HuH-7.5 (cell line): ENCODE data around the gene SPATA33.
A peak's percentile ranks its signal among the peaks of the same experiment; 100 is the strongest.
"Not testable (repeated sequence)": the region's sequence is repeated elsewhere in the genome, so short reads cannot be mapped to it uniquely, and the experiment has no call there.

Experiments
- DNase-seq: peaks from one replicate; pipeline ENCODE4 v3.0.0; 2011; ENCODE audit warnings: low spot score

The SPATA33 gene

DNA sequence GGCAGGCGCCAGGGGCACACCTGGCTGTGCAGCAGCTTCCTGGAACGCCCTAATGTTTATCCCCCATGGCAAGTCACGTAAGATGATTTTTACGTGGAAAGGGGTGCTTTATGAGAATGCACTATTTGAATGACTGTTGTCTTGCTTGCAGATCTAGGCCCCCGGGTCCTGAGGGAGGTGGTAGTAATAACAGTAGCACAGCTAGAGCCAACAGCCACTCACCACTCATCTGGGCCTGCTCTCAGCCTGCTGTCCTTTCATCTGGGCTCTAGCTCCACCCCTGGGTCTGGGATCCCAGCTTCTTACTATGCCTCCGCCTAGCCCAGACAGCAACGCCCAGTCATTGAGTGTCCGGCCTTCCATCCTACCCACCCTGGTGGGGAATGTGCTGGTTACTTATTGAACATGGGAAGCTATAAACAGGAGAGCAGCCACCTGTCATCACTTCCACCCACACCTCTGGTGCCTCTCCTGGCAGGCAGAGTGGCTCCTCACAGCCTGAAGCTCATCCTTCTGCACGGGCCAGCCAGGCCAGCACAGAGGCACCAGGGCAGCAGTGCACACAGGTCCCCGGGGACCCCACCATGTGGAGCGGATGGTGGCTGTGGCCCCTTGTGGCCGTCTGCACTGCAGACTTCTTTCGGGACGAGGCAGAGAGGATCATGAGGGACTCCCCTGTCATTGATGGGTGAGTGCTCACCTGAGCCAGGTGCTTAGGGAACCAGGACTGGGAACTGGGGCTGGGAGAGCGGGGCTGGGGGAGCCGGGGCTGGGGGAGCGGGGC lies 27.6 kb upstream of the SPATA33 start:
- DNase-seq, result no peak

DNA sequence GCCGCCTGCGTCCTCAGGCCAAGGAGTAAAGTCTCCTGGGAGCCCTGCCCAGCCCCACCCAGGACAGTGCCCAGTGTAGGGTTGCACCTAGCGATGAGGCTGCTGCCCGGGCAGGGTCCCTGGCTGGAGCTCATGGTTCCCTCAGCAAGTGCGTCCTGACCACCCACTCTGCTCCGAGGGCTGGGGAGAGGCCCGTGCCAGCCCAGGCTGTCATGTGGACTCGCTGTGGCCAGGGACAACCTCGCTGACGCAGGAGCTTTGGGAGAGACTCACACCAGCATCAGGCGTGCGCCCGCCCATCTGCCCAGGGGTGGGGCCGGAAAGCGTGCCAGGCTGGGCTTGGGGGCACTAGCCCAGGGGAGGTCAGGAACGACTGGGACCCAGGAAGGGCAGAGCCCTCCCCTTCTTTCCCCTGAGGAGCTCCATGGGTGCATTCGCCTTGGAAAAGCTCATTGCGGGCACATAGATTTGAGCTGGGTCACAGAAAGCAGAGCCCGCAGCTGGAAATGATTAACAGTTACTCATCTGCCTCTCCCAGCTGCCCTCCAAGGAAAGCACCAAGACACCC lies 24.5 kb upstream of the SPATA33 start:
- no peak for DNase-seq

DNA sequence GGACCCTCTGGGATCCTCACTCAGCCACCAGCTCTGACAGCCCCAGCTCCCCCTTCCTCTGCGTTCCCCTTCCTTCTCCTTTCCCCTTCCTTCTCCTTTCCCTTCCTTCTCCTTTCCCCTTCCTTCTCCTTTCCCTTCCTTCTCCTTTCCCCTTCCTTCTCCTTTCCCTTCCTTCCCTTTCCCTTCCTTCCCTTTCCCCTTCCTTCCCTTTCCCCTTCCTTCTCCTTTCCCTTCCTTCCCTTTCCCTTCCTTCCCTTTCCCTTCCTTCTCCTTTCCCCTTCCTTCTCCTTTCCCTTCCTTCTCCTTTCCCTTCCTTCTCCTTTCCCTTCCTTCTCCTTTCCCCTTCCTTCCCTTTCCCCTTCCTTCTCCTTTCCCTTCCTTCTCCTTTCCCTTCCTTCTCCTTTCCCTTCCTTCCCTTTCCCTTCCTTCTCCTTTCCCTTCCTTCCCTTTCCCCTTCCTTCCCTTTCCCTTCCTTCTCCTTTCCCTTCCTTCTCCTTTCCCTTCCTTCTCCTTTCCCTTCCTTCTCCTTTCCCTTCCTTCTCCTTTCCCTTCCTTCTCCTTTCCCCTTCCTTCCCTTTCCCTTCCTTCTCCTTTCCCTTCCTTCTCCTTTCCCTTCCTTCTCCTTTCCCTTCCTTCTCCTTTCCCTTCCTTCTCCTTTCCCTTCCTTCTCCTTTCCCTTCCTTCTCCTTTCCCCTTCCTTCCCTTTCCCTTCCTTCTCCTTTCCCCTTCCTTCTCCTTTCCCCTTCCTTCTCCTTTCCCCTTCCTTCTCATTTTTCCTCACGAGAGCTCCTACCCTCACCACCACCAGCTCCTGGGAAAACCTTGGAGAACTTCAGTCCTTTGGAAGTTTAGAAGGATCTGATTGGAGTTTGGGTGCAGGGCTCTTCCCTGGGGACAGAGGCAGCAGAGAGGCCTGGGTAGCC lies 22.9 kb upstream of the SPATA33 start:
- not testable (repeated sequence) for DNase-seq

DNA sequence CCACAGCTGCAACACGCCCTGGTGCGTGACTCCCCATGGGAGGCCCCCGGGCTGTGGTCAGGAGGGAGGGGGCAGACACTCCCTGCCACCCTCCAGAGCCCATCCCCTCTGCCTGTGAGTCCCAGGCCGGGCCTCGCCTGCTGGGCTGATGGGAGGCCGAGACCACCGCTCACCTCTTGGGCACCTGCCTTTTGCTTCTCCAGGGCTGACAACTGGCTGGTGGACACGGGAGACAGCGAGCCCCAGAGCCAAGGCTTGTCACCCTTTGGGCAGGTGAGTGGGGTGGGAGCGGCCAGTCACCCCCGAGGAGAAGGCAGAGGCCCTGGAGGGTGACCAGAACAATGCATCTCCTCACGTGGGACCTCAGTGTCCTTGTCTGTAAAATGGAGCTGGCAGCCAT lies 21.0 kb upstream of the SPATA33 start:
- DNase-seq, result no peak

DNA sequence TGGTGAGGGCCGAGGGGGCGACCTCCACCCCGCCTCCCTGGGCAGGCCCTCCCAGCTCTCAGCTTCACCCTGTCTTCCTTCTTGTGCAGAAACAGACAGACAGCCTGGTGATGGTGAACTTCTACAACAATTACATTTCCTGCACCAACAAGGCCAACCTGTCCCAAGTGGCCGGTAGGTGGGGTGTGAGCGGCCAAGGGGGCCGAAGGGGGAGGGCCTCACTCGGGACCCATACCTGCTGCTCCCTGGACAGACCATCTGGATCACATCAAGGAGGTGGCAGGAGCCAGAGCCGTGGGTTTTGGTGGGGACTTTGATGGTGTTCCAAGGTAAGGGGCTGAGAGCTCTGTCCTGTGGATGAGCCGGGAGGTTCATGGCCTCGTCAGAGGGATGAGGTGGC lies 20.3 kb upstream of the SPATA33 start:
- no peak for DNase-seq

DNA sequence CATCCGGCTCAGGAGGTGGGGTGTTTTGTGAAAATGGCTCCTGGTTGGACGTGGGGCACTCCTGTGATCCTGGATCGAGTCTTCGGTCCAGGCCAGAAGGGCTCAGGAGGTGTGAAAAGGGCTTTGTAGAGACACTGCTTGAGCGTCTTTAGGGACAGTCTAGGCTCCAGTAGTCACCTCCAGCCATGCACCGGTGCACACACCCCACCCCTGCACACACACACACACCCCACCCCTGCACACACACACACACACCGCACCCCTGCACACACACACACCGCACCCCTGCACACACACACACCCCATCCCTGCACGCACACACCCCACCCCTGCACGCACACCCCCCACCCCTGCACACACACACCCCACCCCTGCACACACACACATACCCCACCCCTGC lies 19.2 kb upstream of the SPATA33 start:
- DNase-seq, result no peak

DNA sequence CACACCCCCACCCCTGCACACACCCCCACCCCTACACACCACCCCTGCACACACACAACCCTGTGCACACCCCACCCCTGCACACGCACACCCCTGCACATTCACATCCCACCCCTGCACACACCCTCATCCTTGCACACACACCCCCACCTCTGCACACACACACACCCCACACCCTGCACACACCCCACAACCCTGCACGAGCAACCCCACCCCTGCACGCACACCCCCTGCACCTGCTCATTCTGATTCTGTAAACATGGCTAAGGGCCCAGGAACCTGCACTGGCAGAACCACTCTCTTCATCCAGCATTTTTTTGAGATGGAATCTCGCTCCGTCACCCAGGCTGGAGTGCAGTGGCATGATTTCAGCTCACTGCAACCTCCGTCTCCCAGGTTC lies 18.3 kb upstream of the SPATA33 start:
- no peak for DNase-seq

DNA sequence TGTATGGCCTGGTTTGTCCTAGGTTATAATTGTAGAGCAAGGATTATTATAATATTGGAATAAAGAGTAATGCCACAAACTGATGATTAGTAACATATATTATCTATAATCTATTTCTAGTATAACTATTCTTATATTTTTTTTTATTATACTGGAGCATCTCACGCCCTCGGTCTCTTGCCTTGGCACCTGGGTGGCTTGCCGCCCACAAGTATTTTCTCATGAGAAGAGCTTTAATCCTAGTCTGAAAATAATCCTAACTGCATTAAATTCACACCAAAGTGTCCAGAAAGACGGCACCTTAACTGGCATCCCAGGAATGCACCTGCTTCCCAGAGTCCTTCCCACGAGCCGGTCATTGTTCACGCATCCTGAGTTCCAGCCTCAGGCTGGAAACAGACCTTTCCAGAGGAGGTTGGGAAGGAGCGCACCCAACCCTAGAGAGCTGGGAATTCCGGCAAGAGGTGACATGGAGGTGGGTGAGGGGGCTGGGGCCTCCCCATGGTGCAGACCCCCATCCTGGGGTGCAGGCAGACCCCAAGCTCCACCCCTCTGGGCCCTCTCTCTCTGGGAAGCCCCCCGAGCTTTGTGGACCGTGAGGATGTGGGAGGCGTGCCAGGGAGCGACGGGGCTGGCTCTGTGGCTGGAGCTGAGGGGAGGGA lies 16.0 kb upstream of the SPATA33 start:
- DNase-seq, result no peak

DNA sequence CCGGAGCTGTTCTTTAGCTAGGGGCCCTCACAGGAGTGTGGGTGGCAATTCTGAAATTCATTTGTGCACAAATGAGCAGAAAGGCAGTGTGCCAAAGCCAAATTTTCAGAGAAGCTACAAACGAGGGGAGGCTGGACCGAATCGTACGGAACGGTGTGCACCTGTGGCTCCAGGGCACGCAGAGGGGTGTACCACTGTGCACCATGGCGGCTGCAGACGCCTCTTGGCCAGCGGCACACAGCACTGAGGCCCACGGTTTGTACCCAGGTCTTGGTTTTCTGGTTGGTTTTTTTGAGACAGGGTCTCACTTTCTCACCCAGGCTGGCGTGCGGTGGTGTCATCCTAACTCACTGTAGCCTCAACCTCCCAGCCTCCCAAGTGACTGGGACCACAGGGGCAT lies 15.1 kb upstream of the SPATA33 start:
- no peak for DNase-seq

DNA sequence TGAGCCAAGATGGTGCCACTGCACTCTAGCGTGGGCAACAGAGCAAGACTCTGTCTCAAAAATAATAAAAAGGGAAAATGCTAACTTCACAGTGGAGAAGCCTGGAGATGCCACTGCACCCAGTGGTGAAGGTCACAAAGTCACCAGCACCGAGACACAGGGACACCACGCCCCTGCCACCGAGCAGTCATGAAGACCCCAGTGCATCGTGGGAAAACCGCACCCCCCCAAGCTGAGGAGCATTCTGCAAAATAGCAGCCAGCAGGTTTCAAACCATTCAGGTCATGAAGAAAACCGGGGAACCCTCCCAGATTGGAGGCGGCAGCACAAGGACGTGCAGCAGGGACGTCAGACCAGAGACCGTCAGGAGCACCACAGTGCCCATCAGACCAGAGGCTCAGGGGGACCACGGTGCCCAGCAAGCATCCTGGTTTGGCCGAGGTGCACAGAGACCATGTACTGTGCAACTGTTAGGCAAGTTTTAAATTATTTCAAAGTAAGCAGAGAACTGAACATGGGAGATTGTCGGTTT lies 13.8 kb upstream of the SPATA33 start:
- DNase-seq, result no peak

DNA sequence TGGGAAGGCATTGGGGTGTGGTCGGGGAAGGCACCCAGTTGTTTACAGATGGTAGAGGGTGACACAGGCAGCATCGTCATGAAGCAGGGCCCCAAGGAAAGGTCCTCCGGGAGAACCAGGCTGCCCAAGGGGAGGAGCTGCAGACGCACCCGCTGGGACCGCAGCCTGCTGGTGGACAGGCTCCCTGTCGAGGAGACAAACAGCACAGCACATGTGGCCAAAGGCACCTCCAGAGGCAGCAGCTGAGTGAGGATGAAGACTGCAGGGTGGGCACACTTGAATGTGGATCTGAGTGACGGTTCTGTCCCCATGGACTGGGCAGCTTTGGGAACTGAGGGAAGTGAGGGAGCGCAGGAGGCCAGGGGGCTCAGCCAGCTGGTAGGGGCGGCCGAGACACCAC lies 12.5 kb upstream of the SPATA33 start:
- no peak for DNase-seq

DNA sequence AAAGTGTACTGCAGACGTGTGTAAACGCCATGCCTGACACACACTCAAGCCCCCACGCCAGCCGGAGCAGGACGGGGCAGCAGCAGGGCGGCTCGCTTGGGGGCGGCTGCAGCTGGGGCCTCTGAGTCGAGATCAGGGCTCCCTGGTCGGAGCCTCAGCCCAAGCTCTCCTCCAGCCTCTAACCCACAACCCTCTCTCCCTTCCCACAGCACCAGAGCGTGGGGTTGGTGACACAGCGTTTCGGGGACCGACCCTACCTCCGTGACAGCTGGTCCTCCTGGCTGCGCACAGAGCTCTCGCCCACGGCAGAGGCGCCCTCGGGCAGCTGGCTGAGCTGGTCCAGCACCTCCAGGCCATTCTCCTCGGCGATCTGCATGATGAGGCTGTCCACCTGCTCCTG lies 11.4 kb upstream of the SPATA33 start:
- DNase-seq, result no peak

DNA sequence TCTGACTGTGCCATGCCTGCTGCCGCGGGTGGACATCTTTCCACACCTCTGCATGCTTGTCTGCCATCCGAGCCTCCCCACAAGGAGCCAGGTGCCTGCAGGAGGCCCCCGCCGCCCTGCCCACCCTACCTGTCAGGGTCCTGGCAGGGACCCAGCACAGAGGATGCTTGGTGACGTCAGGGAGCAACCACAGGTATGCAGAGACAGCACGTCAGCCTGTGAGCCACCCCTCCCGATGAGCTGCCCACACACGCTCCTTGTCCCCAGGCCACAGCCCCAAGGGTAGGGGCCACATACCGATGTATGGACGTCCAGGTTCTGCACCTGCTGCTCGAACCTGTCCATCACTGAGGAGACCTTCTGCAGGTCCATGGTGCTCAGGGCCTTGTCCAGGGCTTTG lies 10.7 kb upstream of the SPATA33 start:
- DNase-seq, result no peak

DNA sequence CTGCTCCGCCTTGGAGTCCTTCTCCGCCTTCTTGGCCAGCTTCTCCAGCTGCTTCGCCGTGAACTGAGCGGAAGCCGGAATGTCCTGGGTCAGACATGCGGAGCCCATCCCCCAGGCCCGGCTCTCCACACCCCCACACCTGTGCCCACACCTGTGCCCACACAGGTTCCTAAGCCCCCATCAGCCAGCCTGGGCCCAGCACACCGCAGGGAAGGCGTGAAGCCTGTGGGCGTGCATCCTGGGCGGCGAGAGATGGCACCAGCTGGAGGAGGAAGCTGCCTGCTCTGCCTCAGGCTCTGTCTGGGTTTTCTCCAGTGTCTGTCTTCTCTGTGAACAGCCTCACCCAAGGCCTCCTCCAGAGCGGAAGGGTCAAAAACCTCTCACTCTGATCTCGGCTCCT lies 6.1 kb upstream of the SPATA33 start:
- no peak for DNase-seq

DNA sequence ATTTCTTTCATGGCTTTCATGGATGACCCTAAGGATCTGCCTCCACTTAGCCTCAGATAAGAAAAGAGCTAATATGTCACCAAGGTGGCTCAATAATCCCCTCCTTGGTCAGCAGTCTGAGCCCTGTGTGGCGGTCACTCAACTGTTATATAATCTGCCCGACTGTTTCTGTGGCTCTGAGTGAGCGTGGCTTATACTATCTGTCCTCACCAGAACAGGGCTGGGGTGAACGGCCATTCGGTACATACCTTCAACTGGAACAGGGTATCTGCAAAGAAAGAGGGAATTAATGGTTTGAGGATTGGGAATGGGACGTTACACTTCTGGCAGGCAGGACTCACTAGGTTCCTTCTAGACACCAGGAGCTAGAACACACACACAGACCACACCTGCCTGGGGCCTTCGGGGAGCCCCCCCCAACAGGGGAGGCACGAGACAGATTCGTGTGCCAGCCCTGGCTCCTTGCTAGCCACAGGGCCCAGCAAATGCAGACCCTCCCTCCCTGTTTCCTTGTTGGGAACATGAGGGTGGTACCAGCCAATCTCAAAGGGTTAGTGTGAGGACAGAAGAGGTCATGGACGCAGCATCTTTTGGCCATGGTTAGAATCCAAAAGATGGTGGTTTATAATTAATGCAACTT lies 3.9 kb upstream of the SPATA33 start:
- DNase-seq, result no peak

DNA sequence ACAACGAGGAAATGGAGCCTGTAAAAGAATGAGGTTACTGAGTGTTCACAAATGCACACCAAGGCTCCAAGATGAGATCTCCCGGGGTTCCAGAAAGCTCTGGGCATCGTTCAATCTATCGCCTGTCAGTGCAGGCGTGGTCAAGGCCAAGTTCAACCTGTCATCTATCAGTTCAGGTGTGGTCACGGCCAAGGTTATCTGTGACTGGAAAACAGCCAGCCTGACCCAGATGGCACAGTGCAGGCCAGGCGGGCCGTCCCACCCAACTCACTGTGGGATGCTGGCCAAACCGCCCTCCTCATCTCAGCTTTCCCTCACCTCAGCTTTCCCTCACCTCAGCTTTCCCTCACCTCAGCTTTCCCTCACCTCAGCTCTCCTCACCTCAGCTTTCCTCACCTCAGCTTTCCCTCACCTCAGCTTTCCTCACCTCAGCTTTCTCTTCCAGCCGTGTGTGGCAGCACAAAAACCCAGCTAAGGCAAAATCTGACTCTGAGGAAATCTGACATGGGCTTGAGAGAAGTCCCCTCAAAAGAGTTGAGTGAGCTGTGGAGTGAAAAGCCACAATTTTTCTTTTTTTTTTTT lies 2.5 kb upstream of the SPATA33 start:
- DNase-seq, result no peak

DNA sequence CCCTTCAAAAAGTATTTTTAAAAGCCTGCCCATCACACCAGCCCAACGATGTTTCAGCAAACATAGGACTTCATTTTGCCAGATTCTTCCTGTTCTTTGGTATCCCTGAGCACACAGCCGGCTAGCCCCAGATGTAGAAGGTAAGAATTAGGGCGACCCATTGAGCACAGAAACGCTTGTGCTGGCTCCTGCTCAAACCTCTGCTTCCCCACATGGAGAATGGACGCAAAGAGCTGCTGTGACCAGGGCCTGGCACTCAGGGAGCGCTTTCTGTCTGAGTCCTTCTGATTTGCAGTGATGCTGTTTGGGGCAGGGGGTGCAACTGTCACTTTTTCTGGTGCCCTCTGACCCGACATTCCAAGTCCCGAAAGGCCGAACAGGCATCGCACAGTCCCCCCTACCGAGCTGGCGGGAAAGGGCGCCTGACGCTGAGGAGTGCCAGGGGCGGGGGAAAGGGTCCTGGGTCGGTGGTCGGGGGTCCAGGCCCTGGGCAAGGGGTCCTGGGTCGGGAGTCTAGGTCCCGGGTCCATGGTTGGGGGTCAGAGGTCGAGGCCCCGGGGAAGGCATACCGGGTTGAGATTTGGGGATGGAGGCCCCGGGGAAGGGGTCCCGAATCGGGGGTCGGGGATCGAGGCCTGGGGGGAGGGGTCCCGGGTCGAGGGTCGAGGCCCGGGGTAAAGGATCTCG lies 1.1 kb upstream of the SPATA33 start:
- no peak for DNase-seq

DNA sequence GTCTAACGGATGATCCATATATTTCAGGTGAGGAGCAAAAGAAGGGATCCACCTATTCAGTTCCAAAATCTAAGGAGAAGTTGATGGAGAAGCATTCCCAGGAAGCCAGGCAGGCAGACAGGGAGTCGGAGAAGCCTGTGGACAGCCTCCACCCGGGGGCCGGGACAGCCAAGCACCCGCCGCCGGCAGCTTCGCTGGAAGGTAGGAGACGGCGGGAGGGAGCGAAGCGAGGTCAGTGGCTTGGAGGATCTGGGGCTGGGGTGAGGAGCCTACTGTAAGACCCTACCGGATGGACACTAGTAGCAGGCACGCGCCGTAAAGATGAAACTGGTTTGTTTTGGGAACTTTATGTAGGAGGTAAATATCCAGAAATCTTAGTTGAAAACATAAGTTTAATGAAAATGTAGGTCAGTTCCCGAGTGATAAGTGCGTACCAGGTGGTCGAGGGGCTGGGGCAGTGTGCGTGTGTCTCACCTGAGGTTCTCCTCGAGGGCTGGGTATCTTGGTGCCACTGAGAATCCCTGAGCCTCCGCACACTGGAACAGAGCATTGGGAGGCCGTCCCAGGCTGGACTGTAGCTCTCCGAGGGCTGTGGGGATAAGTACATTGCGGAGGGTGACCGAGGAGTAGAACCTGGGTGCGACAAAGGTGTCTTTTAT lies 714 bp downstream of the SPATA33 start:
- peak; percentile 85 for DNase-seq

DNA sequence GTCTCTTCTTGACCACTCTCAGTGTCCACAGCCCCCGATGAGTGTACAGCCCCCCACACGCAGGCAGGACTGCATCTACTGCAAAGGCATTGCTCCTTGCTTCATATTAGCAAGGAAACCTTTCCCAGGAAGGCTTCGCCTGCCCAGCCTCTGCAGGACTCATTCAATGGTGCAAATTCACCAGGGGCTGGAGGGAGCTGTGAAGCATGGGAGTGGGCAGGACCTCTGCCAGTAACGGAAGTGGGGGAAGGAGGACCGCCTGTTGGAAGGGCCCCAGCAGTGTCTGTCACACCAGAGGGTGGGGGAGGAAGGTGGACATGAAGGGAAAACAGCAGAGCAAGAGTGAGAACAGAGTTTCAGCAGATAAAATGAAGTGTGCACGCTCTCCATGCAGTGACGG lies 2.5 kb downstream of the SPATA33 start:
- no peak for DNase-seq

DNA sequence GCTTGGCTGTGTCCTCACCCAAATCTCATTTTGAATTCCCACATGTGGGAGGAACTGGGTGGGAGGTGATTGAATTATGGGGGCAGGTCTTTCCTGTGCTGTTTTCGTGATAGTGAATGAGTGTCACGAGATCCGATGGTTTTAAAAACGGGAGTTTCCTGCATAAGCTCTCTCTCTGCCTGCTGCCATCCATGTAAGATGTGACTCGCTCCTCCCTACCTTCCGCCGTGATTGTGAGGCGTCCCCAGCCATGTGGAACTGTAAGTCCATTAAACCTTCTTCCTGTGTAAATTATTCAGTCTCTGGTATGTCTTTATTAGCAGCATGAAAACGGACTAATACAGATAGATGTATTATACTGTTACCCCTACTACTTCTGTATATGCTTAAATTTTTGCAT lies 3.6 kb downstream of the SPATA33 start:
- DNase-seq, result no peak
